Nephron progenitor cell (in vitro differentiated cells): ENCODE measurements around the gene RHOV.
A peak's percentile ranks its signal among the peaks of the same experiment; 100 is the strongest.

Source experiments
- DNase-seq: peaks from one replicate; pipeline ENCODE4 v3.0.0; 2021
- H3K27ac Mint-ChIP-seq: 2 replicates; pipeline ENCODE4 v1.8.0; 2021; ENCODE audit warnings: mild to moderate bottlenecking, moderate library complexity, mixed read lengths
- H3K27me3 Mint-ChIP-seq: 2 replicates; pipeline ENCODE4 v1.8.0; 2021; ENCODE audit warnings: mild to moderate bottlenecking, low read depth, mixed read lengths; ENCODE audit not compliant: poor library complexity
- H3K36me3 Mint-ChIP-seq: 2 replicates; pipeline ENCODE4 v1.8.0; 2021; ENCODE audit warnings: low read depth, mixed read lengths
- H3K4me1 Mint-ChIP-seq: 2 replicates; pipeline ENCODE4 v1.8.0; 2021; ENCODE audit warnings: mixed read lengths
- H3K4me3 Mint-ChIP-seq: 2 replicates; pipeline ENCODE4 v1.8.0; 2021; ENCODE audit warnings: mild to moderate bottlenecking, moderate library complexity, mixed read lengths
- H3K9me3 Mint-ChIP-seq: 2 replicates; pipeline ENCODE4 v1.8.0; 2021; ENCODE audit warnings: mild to moderate bottlenecking, moderate library complexity, mixed read lengths
- CTCF ChIP-seq: fragments of 200-600 bp; sonication (generic); IDR thresholded peaks from 2 replicates; pipeline ENCODE4 v1.5.0; 2021; ENCODE audit warnings: antibody characterized with exemption

Gene RHOV

GRCh38 chr15:40912478-40912877 is 38.4 kb upstream of the RHOV start:
- no peak for DNase-seq
- Mint-ChIP-seq H3K4me1 (peaks cover 67% of the 10 kb centered on the region), H3K27me3 (peaks cover 16% of the 10 kb centered on the region), H3K27ac (no peak overlapping the region), H3K4me3 (no peak overlapping the region), H3K9me3 (no peaks in the 10 kb centered on the region), H3K36me3 (no peaks in the 10 kb centered on the region)
- TF ChIP-seq CTCF: no peak

- Mint-ChIP-seq H3K4me1 (peaks cover 65% of the 10 kb centered on the region), H3K9me3 (no peaks in the 10 kb centered on the region), H3K36me3 (no peaks in the 10 kb centered on the region), H3K4me3 (no peak overlapping the region), H3K27ac (peak overlapping the region; percentile 98), H3K27me3 (peaks cover 16% of the 10 kb centered on the region)
- TF ChIP-seq CTCF: no peak
- no peak for DNase-seq
Observed at GRCh38 chr15:40911693-40912092, 37.7 kb upstream of the RHOV start.

- peaks cover 12% of the 10 kb centered on the region for H3K27me3 Mint-ChIP-seq
- no peaks in the 10 kb centered on the region for H3K9me3 Mint-ChIP-seq
- DNase-seq: peak; percentile 65
- H3K4me3 Mint-ChIP-seq: peak overlapping the region; percentile 23
- peak overlapping the region; percentile 98 for H3K27ac Mint-ChIP-seq
- H3K36me3 Mint-ChIP-seq: no peaks in the 10 kb centered on the region
- peaks cover 60% of the 10 kb centered on the region for H3K4me1 Mint-ChIP-seq
- no peak for TF ChIP-seq CTCF
Observed at GRCh38 chr15:40911141-40911540, 37.1 kb upstream of the RHOV start.

GRCh38 chr15:40909662-40910630 is 35.9 kb upstream of the RHOV start:
- H3K27ac Mint-ChIP-seq: peak overlapping the region; percentile 33

GRCh38 chr15:40908095-40908494 is 34.1 kb upstream of the RHOV start:
- Mint-ChIP-seq H3K4me1 (peaks cover 58% of the 10 kb centered on the region), H3K36me3 (peaks cover 8% of the 10 kb centered on the region)

More at GRCh38 chr15:40909662-40910630, 35.9 kb upstream of the RHOV start:
- Mint-ChIP-seq H3K27me3 (peaks cover 10% of the 10 kb centered on the region), H3K9me3 (no peaks in the 10 kb centered on the region), H3K36me3 (no peaks in the 10 kb centered on the region), H3K4me3 (peak overlapping the region; percentile 41), H3K4me1 (peaks cover 59% of the 10 kb centered on the region)
- no peak for TF ChIP-seq CTCF
- no peak for DNase-seq

More at GRCh38 chr15:40908095-40908494, 34.1 kb upstream of the RHOV start:
- Mint-ChIP-seq H3K27ac (no peak overlapping the region), H3K27me3 (peaks cover 7% of the 10 kb centered on the region), H3K4me3 (no peak overlapping the region), H3K9me3 (no peaks in the 10 kb centered on the region)
- DNase-seq: no peak
- no peak for TF ChIP-seq CTCF
